PC-9 (cell line): Measurements from ENCODE around the gene KIF11. TPM values are rescaled to one million over a fixed set of nuclear protein-coding genes. Genes with fewer than 3 reads are reported as not detected.

Experiments used
- BruUV-seq: library from RNA; stranded (reverse); fragments of 400-500 nt; replicated peaks from 2 replicates; lab custom pipeline; 2021; lab: Mats Ljungman, UMichigan
- CTCF ChIA-PET: fragments of 300-600 bp; sonication (Branson Sonifier 250); formaldehyde crosslinking; loops from one replicate; lab custom pipeline; 2022; ENCODE audit warnings: antibody characterized with exemption; lab: Charles Lee
- POLR2A ChIA-PET: fragments of 300-600 bp; sonication (Branson Sonifier 250); formaldehyde crosslinking; loops from one replicate; lab custom pipeline; 2022; ENCODE audit warnings: antibody characterized with exemption; ENCODE audit not compliant: unreplicated experiment; lab: Charles Lee
- DNase-seq, 2 experiments: peaks; one replicate each; pipeline versions ENCODE4 v3.0.0 to v3.0.0-alpha.2; 2015 to 2022; ENCODE audit warnings: mixed read lengths in 1 of 2
- H2AFZ ChIP-seq: fragments of 200-600 bp; sonication (generic); 2 replicates; pipeline ENCODE4 v1.8.1; 2017; ENCODE audit warnings: antibody characterized with exemption
- H3F3A ChIP-seq: fragments of 200-600 bp; sonication (generic); 2 replicates; pipeline ENCODE4 v1.8.1; 2017; ENCODE audit warnings: antibody characterized with exemption, mild to moderate bottlenecking, low read depth; ENCODE audit not compliant: insufficient read depth
- H3K27ac ChIP-seq: fragments of 200-600 bp; sonication (generic); 2 replicates; pipeline ENCODE4 v1.6.1; 2016; ENCODE audit warnings: mixed run types
- H3K27me3 ChIP-seq: fragments of 200-600 bp; sonication (generic); 2 replicates; pipeline ENCODE4 v1.6.1; 2016; ENCODE audit warnings: low read depth, mixed run types; ENCODE audit not compliant: insufficient read depth
- H3K36me3 ChIP-seq: fragments of 200-600 bp; sonication (generic); 2 replicates; pipeline ENCODE4 v1.6.1; 2016; ENCODE audit warnings: low read depth, mixed run types
- H3K4me1 ChIP-seq: fragments of 200-600 bp; sonication (generic); replicated peaks from 2 replicates; pipeline ENCODE4 v1.6.1; 2016; ENCODE audit warnings: mixed run types; ENCODE audit not compliant: insufficient read depth
- H3K4me2 ChIP-seq: fragments of 200-600 bp; sonication (generic); 2 replicates; pipeline ENCODE4 v1.6.1; 2017; ENCODE audit warnings: mixed run types
- H3K4me3 ChIP-seq: fragments of 200-600 bp; sonication (generic); 2 replicates; pipeline ENCODE4 v1.6.1; 2016; ENCODE audit warnings: mixed run types
- H3K79me2 ChIP-seq: fragments of 200-600 bp; sonication (generic); 2 replicates; pipeline ENCODE4 v1.6.1; 2017; ENCODE audit warnings: low read depth, mixed run types
- H3K9me2 ChIP-seq: fragments of 200-600 bp; sonication (generic); 2 replicates; pipeline ENCODE4 v1.8.1; 2017; ENCODE audit warnings: mild to moderate bottlenecking; ENCODE audit not compliant: insufficient read depth
- H3K9me3 ChIP-seq: fragments of 200-600 bp; sonication (generic); 2 replicates; pipeline ENCODE4 v1.8.1; 2016; ENCODE audit warnings: low read depth; ENCODE audit not compliant: insufficient read depth
- H4K20me1 ChIP-seq: fragments of 200-600 bp; sonication (generic); 2 replicates; pipeline ENCODE4 v1.8.1; 2017; ENCODE audit not compliant: insufficient read depth
- CTCF ChIP-seq: fragments of 200-600 bp; sonication (generic); conservative IDR thresholded peaks from 2 replicates; pipeline ENCODE4 v1.6.1; 2017; ENCODE audit warnings: mixed run types, antibody characterized with exemption, mild to moderate bottlenecking, moderate library complexity
- EZH2 ChIP-seq: fragments of 200-600 bp; sonication (generic); IDR thresholded peaks from 2 replicates; pipeline ENCODE4 v1.8.0; 2017; ENCODE audit warnings: antibody characterized with exemption, low read depth
- intact Hi-C: fragments of 100-400 bp; cut with micrococcal nuclease; formaldehyde crosslinking; loops from one replicate; pipeline ENCODE4 v1.10.0; 2022; ENCODE audit not compliant: unreplicated experiment
- total RNA-seq: library from RNA; stranded (reverse); gene quantifications from 2 replicates; pipeline ENCODE4 v1.2.3, GENCODE V29; 2021

KIF11 gene
- total RNA-seq, 1 experiment from 2014 or later: 35.7 TPM

DNA sequence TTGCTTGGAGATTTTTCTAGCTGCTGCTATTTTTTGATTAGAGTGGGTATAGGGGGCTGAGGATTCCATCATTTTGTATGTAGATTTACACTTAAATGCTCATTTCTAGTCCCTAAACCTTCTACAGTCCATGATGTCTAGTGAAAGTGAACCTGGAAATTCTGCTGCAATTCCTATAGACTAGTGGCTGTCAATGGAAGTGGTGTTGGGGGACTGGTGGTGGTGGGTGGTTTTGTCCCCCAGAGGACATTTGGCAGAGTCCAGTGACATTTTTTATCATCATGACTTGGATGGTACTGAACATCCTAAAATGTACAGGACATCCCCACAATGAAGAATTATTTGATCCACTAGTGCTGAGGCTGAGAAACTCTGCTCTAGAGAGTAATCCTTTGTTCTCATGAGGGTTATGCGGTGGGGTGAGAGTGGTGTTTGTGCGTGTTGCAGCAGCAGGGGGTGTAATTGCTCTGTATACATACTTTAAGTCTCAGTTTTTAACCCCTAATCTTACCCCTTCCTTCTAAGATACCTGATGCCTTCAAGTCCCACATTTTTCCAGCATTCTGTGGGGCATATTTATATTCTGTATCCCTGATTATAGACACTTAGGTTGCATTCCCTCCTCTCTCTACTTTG, 35.0 kb downstream of the KIF11 start:
- H3K4me2 ChIP-seq: no peak overlapping the region
- POLR2A ChIA-PET: interaction anchor here (0.7 kb wide), 1 partner anchor 59 kb away, joined by 7 read pairs; no protein-coding TSS in a partner anchor
- no peak overlapping the region for H2AFZ ChIP-seq
- BruUV-seq: no TSS peak
- no peak overlapping the region for H3K27ac ChIP-seq
- CTCF ChIA-PET: no interaction called here
- H3K4me3 ChIP-seq: no peak overlapping the region
- no peaks in the 10 kb centered on the region for H3K79me2 ChIP-seq
- H3K9me3 ChIP-seq: no peaks in the 10 kb centered on the region
- H4K20me1 ChIP-seq: no peaks in the 10 kb centered on the region
- H3K9me2 ChIP-seq: no peaks in the 10 kb centered on the region
- TF ChIP-seq EZH2 (no peak), CTCF (no peak)
- no peaks in the 10 kb centered on the region for H3K27me3 ChIP-seq
- no peaks in the 10 kb centered on the region for H3K4me1 ChIP-seq
- DNase-seq: no peak
- intact Hi-C loops: no loop called here
- 0 out of 2 replicates have a peak, but pooled peaks cover 4% of the 10 kb centered on the region for H3K36me3 ChIP-seq
- peaks cover 6% of the 10 kb centered on the region; the same call in 1 of the 2 replicates for H3F3A ChIP-seq

DNA sequence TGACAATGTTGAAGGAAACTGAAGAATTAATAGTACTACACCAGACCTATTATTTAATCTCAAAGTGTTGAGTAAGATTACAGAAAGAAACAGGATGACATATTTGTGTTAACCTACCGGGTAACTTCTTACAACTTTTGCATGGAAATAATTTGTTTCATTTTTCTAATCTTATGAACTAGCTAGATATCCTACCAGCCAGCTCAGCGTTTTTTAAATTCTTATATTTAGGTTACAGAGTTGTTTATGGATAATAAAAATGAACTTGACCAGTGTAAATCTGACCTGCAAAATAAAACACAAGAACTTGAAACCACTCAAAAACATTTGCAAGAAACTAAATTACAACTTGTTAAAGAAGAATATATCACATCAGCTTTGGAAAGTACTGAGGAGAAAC, 37.0 kb downstream of the KIF11 start:
- ChIA-PET CTCF (no interaction called here), POLR2A (no interaction called here)
- no peak for DNase-seq

GRCh38 chr10:92638037-92638436, 45.1 kb downstream of the KIF11 start:
- BruUV-seq: no TSS peak
- Histone ChIP-seq H3K4me3 (no peak overlapping the region), H2AFZ (no peak overlapping the region), H3K27me3 (no peaks in the 10 kb centered on the region), H3K9me3 (no peaks in the 10 kb centered on the region), H3K36me3 (0 out of 2 replicates have a peak, but pooled peaks cover 5% of the 10 kb centered on the region), H3K79me2 (0 out of 2 replicates have a peak, but pooled peaks cover 2% of the 10 kb centered on the region), H3K4me1 (no peaks in the 10 kb centered on the region), H3K27ac (no peak overlapping the region), H3K9me2 (no peaks in the 10 kb centered on the region), H3K4me2 (no peak overlapping the region), H3F3A (0 out of 2 replicates have a peak, but pooled peaks cover 3% of the 10 kb centered on the region), H4K20me1 (no peaks in the 10 kb centered on the region)
- ChIA-PET CTCF (interaction anchor here (0.5 kb wide), 1 partner anchor 185 kb away, joined by 8 read pairs; no protein-coding TSS in a partner anchor), POLR2A (no interaction called here)
- no peak for TF ChIP-seq CTCF
- TF ChIP-seq EZH2: no peak
- intact Hi-C loops: no loop called here
- DNase-seq: no peak

More for the DNA sequence above, 37.0 kb downstream of the KIF11 start:
- Histone ChIP-seq H3K9me2 (no peaks in the 10 kb centered on the region), H3K27me3 (no peaks in the 10 kb centered on the region), H3K4me3 (no peak overlapping the region), H3K4me1 (no peaks in the 10 kb centered on the region), H3K9me3 (no peaks in the 10 kb centered on the region), H3K36me3 (0 out of 2 replicates have a peak, but pooled peaks cover 4% of the 10 kb centered on the region), H3K79me2 (no peaks in the 10 kb centered on the region), H3K27ac (no peak overlapping the region), H4K20me1 (no peaks in the 10 kb centered on the region), H3F3A (peaks cover 6% of the 10 kb centered on the region; the same call in 1 of the 2 replicates), H2AFZ (no peak overlapping the region), H3K4me2 (no peak overlapping the region)
- no TSS peak for BruUV-seq
- TF ChIP-seq EZH2: no peak
- no peak for TF ChIP-seq CTCF
- intact Hi-C loops: no loop called here
